Measurements from ENCODE around the gene CARMIL1. TPM values are rescaled to one million over a fixed set of nuclear protein-coding genes. Genes with fewer than 3 reads are reported as not detected.
"Not testable (repeated sequence)": the region's sequence is repeated elsewhere in the genome, so short reads cannot be mapped to it uniquely, and the experiment has no call there.

The CARMIL1 gene
- total RNA-seq, 1 experiment from 2014 or later = 9.8 TPM

- no peak for DNase-seq (ENCODE audit: low read depth)
Measured at GRCh38 chr6:25435416-25435985, 156.3 kb downstream of the CARMIL1 start.

DNA sequence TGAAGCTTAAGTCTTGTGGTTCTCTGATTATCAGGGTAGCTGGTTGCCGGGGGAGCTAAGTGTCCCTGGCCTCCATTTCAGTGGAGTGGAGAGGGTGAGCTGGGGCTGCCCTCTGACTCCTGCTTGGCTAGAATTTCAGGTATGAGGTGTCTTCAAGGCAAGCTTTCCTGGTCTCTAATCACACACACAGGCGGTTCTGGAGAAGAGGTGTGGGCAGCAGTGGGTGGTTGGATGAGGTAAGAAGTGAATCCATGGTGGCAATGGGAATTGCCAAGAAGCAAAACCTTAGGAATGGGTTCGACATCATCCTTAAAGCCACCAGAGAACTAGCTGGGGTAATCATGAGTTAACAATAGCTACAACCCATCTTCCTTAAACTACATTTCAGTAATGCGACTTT is 157.6 kb downstream of the CARMIL1 start:
- no peak for DNase-seq (ENCODE audit: low read depth)

GRCh38 chr6:25439368-25439767 is 160.2 kb downstream of the CARMIL1 start:
- DNase-seq (ENCODE audit: low read depth) = no peak

DNA sequence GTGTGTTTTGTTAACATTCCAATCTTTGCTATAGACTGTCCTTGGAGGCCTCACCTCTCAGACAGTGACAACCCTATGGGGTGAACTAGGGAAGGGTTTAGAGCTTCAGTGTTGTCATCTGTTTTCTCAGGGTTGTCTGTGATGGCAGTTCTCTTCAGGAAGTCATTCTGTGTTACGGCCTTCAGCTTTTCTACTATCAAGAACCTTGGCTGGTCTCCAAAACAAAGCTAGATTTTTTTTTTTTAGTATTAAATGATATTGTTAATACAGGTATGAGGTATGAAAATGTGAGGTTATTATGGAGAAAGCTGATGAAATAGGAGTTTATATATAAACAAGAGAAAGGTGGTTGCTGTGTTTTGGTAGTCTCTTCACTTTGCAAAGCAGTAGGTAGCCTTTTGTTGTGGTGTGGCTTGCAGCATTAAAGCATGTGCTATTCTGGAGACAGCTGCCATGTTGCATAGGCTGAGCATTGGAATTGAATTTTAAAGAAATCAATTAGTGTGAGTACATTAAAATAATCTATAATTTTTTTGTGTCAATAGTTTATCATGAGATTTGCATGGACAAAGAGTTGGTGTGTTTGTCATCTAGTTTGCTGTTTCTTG is 162.6 kb downstream of the CARMIL1 start:
- DNase-seq (ENCODE audit: low read depth) = no peak

DNA sequence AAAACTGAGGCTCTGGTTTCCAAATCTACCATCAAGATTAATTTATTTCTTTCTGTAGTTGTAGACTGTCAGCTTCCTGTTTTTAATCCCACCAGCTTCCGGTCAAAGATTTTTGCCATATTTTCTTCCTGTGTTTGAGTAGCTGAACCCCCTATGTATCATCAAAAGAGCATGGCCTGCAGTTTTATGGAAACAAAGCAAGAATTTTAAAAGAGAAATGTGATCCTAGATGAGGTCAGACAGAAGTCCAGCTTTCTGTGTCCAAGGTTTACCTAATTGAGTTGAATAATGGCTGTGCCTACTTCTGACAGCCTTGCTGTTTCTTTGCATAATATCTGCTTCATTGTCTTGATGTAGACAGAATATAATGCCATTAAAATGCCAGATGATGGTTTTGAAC is 163.7 kb downstream of the CARMIL1 start:
- DNase-seq (ENCODE audit: low read depth) = peak; percentile 17

DNA sequence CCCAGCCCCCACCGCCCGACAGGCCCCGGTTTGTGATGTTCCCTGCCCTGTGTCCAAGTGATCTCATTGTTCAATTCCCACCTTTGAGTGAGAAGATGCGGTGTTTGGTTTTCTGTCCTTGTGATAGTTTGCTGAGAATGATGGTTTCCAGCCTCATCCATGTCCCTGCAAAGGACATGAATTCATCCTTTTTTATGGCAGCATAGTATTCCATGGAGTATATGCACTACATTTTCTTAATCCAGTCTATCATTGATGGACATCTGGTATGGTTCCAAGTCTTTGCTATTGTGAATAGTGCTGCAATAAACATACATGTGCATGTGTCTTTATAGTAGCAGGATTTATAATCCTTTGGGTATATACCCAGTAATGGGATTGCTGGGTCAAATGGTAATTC is 165.3 kb downstream of the CARMIL1 start:
- DNase-seq (ENCODE audit: low read depth) = not testable (repeated sequence)

GRCh38 chr6:25446830-25447569 is 167.8 kb downstream of the CARMIL1 start:
- no peak for DNase-seq (ENCODE audit: low read depth)

GRCh38 chr6:25447570-25447929 is 168.4 kb downstream of the CARMIL1 start:
- peak; percentile 16 for DNase-seq (ENCODE audit: low read depth)

DNA sequence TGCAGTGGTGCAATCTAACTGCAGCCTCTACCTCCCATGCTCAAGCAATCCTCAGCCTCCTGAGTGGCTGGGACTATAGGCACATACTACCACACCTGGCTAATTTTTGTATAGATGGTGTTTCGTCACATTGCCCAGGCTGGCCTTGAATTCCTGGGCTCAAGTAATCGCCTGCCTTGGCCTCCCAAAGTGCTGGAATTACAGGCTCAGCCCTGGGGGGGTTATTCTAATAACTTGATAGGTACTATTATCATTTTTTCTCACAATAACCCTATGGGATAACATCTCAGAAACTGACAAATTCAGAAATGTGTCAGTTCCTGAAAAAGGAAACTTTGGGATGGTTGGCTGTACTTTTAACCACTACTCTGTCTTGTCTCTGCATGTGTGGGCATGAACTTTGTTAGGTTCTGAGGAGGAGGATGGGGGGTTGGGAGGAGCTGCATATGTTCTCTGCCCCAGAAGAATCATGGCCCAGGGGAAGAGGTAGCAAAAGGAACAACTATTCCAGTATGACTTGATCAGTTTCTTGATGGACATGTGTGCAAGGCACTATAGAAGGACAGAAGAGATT is 169.9 kb downstream of the CARMIL1 start:
- no peak for DNase-seq (ENCODE audit: low read depth)

- no peak for DNase-seq (ENCODE audit: low read depth)
Measured at GRCh38 chr6:25449774-25450173, 170.6 kb downstream of the CARMIL1 start.

DNA sequence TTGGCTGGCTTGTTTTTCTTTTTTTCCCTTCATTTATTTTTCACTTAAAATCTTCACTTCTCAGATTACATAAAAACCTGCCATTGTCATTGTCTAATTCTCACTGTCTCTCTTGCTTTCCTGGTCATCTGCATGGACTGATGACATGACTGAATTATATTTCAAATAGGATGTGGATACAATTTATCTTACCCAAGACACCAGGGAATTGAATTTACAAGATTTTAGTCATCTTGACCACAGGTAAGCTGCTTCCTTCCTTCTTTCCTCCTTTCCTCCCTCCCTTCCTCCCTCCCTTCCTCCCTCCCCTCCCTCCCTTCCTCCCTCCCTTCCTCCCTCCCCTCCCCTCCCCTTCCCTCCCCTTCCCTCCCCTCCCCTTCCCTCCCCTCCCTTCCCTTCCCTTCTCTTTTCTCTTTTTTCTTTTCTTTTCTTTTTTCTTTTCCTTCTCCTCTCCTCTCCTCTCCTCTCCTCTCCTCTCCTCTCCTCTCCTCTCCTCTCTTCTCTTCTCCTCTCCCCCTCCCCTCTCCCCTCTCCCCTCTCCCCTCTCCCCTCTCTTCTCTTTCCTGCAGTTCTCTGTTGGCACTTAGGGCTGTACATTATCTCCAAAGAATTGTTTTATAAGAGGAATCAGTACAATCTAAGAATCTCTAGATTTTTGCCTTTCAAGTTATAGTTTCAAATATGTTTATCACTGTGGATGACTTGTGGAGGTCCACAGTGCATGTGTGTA is 171.5 kb downstream of the CARMIL1 start:
- peak; percentile 42 for DNase-seq (ENCODE audit: low read depth)

DNA sequence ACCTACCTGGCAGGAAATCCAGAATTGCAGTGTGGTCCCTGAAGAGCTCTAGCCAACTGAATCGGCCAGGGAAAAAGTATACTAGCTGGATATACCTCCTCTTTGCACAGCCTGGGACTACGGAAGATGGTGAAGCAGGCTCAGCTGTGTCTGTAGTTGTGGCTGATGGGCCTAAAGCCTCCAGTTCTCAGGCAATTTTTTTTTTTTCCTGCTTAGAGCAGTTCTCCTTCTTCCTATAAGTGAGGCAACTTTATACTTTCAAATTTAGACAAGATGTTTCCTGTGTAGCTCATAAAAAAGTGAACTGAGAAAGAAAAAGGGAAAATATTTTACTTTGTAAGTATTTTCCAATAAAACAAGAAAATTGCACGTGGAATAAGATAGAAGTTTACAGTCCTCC is 172.9 kb downstream of the CARMIL1 start:
- DNase-seq (ENCODE audit: low read depth) = no peak

GRCh38 chr6:25453288-25453687 is 174.1 kb downstream of the CARMIL1 start:
- no peak for DNase-seq (ENCODE audit: low read depth)

- DNase-seq (ENCODE audit: low read depth) = no peak
Measured at GRCh38 chr6:25454136-25454535, 175.0 kb downstream of the CARMIL1 start.

GRCh38 chr6:25456249-25457040 is 177.3 kb downstream of the CARMIL1 start:
- no peak for DNase-seq (ENCODE audit: low read depth)

DNA sequence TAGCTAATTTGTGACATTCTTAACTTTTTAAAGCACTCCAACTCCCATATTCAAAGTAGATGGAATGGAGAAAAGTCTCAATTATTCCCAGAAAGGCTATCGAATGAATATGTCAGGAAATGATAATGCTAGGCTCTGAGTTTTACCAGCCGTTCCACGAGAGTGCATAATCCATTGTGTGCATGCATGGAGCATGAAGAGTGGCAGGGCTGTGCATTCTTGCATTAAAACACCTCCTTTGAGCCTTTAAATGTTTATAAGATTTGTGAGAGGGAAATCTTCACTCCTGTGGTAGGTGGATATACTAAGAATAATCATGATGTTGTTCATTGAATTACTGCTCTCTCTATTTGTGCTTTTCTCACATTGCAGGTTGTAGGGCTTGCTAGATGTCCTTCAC is 178.3 kb downstream of the CARMIL1 start:
- no peak for DNase-seq (ENCODE audit: low read depth)

- DNase-seq (ENCODE audit: low read depth) = peak; percentile 94
Measured at GRCh38 chr6:25458485-25458884, 179.3 kb downstream of the CARMIL1 start.

DNA sequence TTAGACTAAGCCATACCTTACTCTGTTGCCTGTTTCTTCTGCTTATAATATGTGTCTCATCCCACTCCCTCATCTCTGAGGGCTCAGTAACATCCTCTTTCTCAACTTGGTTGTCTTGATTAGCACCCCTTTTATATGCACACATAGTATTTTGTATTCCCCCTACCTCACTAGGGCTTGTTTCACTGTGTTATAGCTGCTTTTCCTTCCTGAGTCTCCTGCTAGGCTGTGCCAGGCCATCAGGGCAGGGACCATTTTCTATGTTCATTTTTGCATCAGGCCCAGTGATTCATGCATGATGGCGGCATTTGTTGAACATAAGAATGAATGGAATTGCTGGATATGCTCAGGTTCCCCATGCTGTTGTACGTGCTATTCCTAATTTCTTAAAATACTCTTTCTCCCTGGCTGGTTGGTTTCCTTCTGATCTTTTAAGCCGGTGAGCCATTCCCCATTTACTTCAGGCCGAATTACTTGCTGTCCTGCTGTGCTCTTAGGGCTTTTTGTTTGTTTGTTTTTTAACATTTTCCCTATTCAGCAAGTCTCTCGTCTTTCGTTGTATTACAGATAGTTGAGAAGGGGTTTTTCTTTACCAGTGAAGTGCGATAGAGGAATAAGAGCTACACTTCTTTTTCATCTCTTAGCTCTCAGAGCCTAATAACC is 183.2 kb downstream of the CARMIL1 start:
- no peak for DNase-seq (ENCODE audit: low read depth)

GRCh38 chr6:25463441-25463840 is 184.3 kb downstream of the CARMIL1 start:
- DNase-seq (ENCODE audit: low read depth) = no peak

DNA sequence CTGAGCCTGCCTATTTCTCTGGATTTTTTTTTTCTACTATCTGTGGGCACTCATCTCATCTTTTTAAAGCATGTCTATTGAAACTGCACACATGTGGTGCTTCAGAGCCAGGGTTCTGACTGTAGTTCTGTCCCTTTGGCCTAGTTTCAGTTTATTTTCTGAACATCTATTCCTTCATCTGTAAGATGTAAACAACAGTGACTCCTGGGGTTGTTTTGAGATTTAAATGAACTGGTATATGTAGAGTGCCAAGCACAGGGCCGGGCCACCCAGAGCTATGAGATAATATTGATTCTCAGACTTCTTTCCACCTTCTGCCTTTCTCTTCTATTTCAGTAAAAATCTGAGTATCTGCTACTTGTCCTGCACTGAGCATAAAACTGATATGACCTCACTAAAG is 185.1 kb downstream of the CARMIL1 start:
- no peak for DNase-seq (ENCODE audit: low read depth)

GRCh38 chr6:25465941-25466340 is 186.8 kb downstream of the CARMIL1 start:
- DNase-seq (ENCODE audit: low read depth) = no peak

Measured in HT1080 (cell line).